PC-9 (cell line): Measurements from ENCODE around the gene KLHL30.

Experiments used
- CTCF ChIP-seq: fragments of 200-600 bp; sonication (generic); conservative IDR thresholded peaks from 2 replicates; pipeline ENCODE4 v1.6.1; 2017; ENCODE audit warnings: mixed run types, antibody characterized with exemption, mild to moderate bottlenecking, moderate library complexity
- EZH2 ChIP-seq: fragments of 200-600 bp; sonication (generic); IDR thresholded peaks from 2 replicates; pipeline ENCODE4 v1.8.0; 2017; ENCODE audit warnings: antibody characterized with exemption, low read depth

GRCh38 chr2:238167344-238167715, 28.9 kb downstream of the KLHL30 start:
- TF ChIP-seq CTCF (no peak), EZH2 (no peak)
